ENCODE data around the gene MED26.

GRCh38 chr19:16621165-16621800 is 6.7 kb downstream of the MED26 start:
- no peak for TF ChIP-seq CTCF (IDR thresholded peaks at IDR 0.05)
- TF ChIP-seq POLR2AphosphoS5 (IDR thresholded peaks at IDR 0.05), result no peak
- no peak for TF ChIP-seq POLR2A (IDR thresholded peaks at IDR 0.05)
